ENCODE data around the gene TNFRSF18.

TNFRSF18 gene

DNA sequence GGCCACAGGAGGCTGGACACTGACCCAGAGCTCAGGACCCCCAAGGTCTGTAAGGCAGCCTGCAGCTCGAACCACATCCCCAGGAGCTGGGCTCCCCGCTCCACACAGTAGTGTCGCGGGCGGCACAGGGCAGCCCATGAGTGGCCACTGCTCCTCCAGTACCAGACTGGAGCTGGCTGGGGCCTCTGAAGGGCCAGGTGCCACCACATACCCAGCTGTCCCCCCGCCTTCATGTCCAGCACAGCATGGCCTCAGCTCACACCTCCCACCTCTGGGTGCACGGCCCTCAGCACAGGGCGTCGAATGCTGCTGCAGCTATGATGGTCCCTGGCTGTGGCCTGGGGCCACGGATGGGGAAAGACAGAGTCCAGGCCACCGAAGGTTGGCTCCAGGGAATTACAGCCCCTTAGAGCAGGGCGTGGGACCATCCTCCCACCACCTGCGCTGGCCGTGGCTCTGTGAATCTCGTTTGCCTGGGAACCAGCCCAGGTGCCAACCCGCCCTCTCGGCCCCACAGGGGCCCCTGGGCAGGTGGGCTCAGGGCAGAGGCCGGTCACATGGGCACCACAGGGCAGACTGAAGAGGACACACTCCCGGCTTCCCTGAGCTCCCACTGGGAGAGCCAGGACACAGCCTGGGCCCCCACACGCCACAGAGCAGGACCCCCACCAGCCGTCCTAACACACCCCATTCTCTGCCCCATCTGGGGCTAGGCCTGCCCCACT, 9.7 kb upstream of the TNFRSF18 start:
- DNase-seq (ENCODE audit: low read depth): no peak
- TF ChIP-seq, protein P1, sequence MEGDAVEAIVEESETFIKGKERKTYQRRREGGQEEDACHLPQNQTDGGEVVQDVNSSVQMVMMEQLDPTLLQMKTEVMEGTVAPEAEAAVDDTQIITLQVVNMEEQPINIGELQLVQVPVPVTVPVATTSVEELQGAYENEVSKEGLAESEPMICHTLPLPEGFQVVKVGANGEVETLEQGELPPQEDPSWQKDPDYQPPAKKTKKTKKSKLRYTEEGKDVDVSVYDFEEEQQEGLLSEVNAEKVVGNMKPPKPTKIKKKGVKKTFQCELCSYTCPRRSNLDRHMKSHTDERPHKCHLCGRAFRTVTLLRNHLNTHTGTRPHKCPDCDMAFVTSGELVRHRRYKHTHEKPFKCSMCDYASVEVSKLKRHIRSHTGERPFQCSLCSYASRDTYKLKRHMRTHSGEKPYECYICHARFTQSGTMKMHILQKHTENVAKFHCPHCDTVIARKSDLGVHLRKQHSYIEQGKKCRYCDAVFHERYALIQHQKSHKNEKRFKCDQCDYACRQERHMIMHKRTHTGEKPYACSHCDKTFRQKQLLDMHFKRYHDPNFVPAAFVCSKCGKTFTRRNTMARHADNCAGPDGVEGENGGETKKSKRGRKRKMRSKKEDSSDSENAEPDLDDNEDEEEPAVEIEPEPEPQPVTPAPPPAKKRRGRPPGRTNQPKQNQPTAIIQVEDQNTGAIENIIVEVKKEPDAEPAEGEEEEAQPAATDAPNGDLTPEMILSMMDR (IDR thresholded peaks at IDR 0.05; ENCODE audit: control insufficient read depth, extremely low read depth, insufficient read depth): no peak
- H3K4me3 ChIP-seq (ENCODE audit: low read depth, low read length): no peak overlapping the region

DNA sequence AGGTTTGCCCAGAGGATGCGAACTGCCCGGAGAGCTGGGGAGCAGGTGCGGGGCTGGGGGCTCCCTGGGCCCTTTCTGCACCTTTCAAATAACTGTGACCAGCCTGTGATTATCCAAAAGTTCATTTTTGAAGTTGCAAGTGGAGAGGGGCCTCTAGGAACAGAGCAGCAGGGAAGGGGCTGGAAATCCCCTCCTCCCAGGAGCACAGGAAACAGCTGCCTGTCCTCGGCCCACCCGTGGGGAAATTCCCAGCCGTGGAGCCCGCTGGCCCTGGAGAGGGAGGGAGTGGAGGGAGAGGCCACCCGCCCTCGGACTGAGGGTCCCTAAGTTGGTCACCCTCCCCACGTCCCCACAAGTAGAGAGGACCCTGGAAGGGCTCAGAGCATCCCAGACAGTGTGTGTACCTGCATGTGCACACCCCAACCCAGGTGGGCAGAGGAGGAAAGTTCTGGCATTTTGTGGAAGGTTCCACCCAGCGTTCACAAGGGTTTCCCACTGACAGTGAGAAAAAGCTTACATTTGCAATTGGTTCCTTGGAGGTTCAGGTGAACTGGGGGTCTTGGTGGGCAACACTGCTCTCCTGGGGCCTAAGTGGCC, 8.8 kb upstream of the TNFRSF18 start:
- DNase-seq (ENCODE audit: low read depth): no peak
- no peak overlapping the region for H3K4me3 ChIP-seq (ENCODE audit: low read depth, low read length)
- TF ChIP-seq, protein P1 (IDR thresholded peaks at IDR 0.05; ENCODE audit: control insufficient read depth, extremely low read depth, insufficient read depth): no peak

DNA sequence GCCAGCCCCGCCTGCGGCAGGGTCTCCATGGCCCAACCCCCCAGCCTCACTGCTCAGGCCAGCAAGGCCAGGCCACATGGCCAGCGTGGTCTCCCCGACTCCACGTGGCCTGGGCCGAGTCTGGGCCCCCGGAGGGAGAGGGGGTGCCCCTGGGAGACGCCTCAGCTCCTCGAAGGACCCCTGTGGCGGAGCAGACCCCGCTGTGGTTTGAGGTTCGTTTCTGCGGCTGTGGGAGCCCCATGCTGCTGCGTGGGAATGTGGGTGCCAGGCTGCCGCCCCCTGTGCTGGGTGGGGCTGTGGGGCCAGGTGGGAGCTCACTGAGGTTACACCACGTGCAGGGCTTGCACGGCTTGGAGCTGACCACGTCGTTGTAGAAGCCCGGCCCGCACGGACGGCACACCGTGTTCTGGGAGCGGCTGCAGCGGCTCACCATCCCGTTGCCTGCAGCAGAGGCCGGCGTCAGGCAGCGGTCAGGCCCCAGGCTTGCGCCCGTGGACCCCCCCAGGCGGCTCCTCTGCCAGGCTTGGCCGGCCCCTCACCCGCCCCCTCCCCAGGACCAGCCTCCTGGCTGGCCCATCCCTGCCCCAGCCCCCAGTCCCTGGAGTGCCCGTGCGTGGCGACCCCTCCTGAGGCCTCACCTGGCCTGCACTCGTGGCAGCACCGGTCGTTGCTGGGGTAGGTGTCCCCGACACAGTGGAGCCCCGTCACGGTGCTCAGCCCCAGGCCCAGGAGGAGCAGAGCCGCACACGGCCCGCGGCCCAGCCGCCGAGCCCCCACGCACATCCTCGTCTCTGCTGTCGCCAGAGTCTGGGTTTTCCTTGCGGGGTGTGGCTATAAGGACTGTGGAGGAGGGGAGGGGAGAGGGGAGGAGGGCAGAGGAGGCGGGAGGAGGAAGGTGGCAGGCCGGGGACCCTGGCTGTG, 7.2 kb upstream of the TNFRSF18 start, which contains the start of gene TNFRSF4:
TNFRSF4 (minus strand) TSS at position 809 of the 921 bp plus-strand sequence; CDS start at position 783, 26 bp downstream.
- TF ChIP-seq, protein P1 (IDR thresholded peaks at IDR 0.05; ENCODE audit: control insufficient read depth, extremely low read depth, insufficient read depth): no peak
- DNase-seq (ENCODE audit: low read depth): no peak
- no peak within 1 kb of the TSS for H3K4me3 ChIP-seq (ENCODE audit: low read depth, low read length)

DNA sequence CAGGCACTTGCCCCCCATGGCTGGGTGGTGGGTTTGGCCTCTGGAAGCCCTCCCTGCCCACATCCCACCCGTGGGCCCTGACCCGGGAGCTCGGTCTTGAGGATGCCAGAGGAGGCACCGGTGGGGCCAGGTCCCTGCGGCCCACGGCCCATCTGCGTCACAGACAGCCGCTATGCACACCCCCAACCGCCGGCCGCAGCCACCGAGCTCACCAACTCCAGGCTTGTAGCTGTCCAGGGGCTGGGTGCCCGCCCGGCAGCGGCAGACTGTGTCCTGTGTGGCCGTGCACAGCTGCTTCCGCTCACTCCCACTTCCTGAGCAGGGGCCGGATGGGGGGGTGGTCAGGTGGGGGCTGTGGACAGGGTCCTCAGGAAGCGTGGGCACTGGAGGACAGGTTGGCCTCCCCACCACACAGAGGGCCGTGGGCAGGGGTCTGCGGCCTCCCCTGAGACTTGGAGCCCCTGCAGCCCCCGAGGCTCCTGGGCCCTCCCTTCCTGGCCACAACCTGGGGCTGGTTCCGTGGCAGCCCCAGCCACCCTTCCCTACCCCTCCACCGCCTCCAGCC, 6.5 kb upstream of the TNFRSF18 start:
- TF ChIP-seq, protein P1 (IDR thresholded peaks at IDR 0.05; ENCODE audit: control insufficient read depth, extremely low read depth, insufficient read depth): no peak
- H3K4me3 ChIP-seq (ENCODE audit: low read depth, low read length): no peak overlapping the region
- no peak for DNase-seq (ENCODE audit: low read depth)

DNA sequence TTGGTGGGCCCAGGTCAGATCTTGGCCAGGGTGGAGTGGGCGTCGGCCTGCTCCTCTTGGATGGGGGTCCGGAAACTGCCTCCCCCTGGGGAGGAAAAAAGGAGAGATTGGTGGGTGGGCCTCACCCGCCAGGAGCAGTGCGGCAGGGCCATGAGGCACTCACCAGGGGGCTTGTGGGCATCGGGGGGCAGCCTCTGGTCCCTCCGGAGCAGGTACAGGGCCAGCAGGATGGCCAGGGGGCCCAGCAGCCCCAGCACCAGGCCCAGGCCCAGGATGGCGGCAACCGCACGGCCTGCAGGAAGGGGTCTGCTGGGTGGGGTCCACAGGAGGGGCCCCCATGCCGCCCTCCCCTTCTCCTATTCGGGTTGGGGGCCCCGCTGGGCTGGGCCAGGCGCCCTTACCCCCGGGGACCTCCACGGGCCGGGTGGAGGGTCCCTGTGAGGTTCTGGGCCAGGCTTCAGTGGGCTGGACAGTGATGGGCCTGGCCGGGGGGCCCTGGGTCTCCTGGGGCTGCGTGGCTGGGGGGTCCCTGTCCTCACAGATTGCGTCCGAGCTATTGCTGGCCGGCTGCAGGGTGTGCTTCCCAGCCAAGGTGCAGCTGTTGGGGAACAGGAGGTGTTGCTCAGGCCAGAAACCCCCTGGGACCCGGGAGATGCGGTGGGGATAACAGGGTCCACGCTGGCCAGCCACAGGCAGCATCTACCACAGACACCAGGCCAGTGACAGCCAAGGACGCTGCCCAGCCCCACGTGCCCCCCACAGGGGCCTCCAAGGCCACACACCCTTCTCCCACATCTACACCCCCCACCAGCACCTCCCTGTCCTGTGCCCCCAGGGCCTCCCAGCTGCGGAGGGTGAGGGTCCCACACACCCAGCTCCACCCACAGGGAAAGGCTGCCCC, 5.4 kb upstream of the TNFRSF18 start:
- H3K4me3 ChIP-seq (ENCODE audit: low read depth, low read length): no peak overlapping the region
- no peak for DNase-seq (ENCODE audit: low read depth)
- TF ChIP-seq, protein P1 (IDR thresholded peaks at IDR 0.05; ENCODE audit: control insufficient read depth, extremely low read depth, insufficient read depth): no peak
